B cell (primary cell): ENCODE results near the gene MROH2A. TPM values are rescaled to one million over a fixed set of nuclear protein-coding genes. Genes with fewer than 3 reads are reported as not detected.

Experiments used
- ATAC-seq: fragments of 200-7000 bp; cut with Tn5 transposase; one replicate; pipeline ENCODE4 v1.10.0; 2021; ENCODE audit warnings: low read depth, mild to moderate bottlenecking, moderate number of reproducible peaks, moderate library complexity
- CTCF ChIA-PET: fragments of 350-600 bp; sonication (Branson Sonifier 250); formaldehyde crosslinking; loops from one replicate; lab custom pipeline; 2021; ENCODE audit warnings: antibody characterized with exemption, inconsistent platforms; lab: Charles Lee
- POLR2A ChIA-PET: fragments of 350-600 bp; sonication (Branson Sonifier 250); formaldehyde crosslinking; loops from one replicate; lab custom pipeline; 2021; ENCODE audit warnings: antibody characterized with exemption; lab: Charles Lee
- DNase-seq: peaks from one replicate; pipeline ENCODE4 v3.0.0; 2013
- H2AFZ ChIP-seq: 2 replicates; pipeline ENCODE4 v1.6.1; 2012; ENCODE audit warnings: mild to moderate bottlenecking, low read depth, low read length; ENCODE audit not compliant: insufficient read depth, poor library complexity, severe bottlenecking
- H3K27ac ChIP-seq, 2 donors: 1 replicate in 1 of 2; 2 replicates in 1 of 2; pipeline ENCODE4 v1.5.1; 2012 to 2013; ENCODE audit warnings: low read length in 2 of 2, mild to moderate bottlenecking in 2 of 2, moderate library complexity in 1 of 2
- H3K27me3 ChIP-seq, 4 experiments: fragments of 200-600 bp in 1 of 4; sonication (generic) in 1 of 4; replicated peaks in 1 of 4; 1 replicate in 2 of 4; 2 replicates in 2 of 4; pipeline versions ENCODE4 v1.6.1 to v1.7.0; 2013 to 2016; ENCODE audit warnings: low read length in 3 of 4, mild to moderate bottlenecking in 2 of 4, mixed read lengths in 1 of 4, moderate library complexity in 1 of 4; ENCODE audit not compliant: insufficient read depth in 4 of 4, control insufficient read depth in 3 of 4; ENCODE audit errors: control extremely low read depth in 1 of 4
- H3K36me3 ChIP-seq, 2 experiments: replicated peaks in 1 of 2; 1 replicate in 1 of 2; 2 replicates in 1 of 2; pipeline versions ENCODE4 v1.6.1 to v1.7.1; 2013; ENCODE audit warnings: low read length in 1 of 2; ENCODE audit not compliant: insufficient read depth in 2 of 2, control insufficient read depth in 1 of 2; ENCODE audit errors: control extremely low read depth in 1 of 2, extremely low read depth in 1 of 2
- H3K4me1 ChIP-seq, 2 donors: fragments of 200-600 bp in 1 of 2; sonication (generic) in 1 of 2; 1 replicate in 1 of 2; 2 replicates in 1 of 2; pipeline versions ENCODE4 v1.5.1 to v1.6.1; 2013 to 2017; ENCODE audit warnings: low read length in 2 of 2; ENCODE audit not compliant: control insufficient read depth in 2 of 2, insufficient read depth in 2 of 2
- H3K4me2 ChIP-seq: replicated peaks from 2 replicates; pipeline ENCODE3; 2012; ENCODE audit warnings: mild to moderate bottlenecking, low read depth, low read length; ENCODE audit not compliant: poor library complexity, severe bottlenecking
- H3K4me3 ChIP-seq, 5 experiments: fragments of 200-600 bp in 1 of 5; sonication (generic) in 1 of 5; 1 replicate in 3 of 5; 2 replicates in 2 of 5; pipeline versions ENCODE4 v1.5.1 to v1.7.0; 2011 to 2016; ENCODE audit warnings: low read length in 4 of 5, mild to moderate bottlenecking in 4 of 5, low read depth in 2 of 5, control low read depth in 1 of 5, moderate library complexity in 1 of 5; ENCODE audit not compliant: insufficient read depth in 1 of 5; ENCODE audit errors: control extremely low read depth in 1 of 5, extremely low read depth in 1 of 5
- H3K79me2 ChIP-seq: fragments of 200-600 bp; sonication (generic); one replicate; pipeline ENCODE4 v1.6.0; 2016; ENCODE audit warnings: low read length; ENCODE audit not compliant: control insufficient read depth, insufficient read depth
- H3K9ac ChIP-seq: fragments of 200-600 bp; sonication (generic); 2 replicates; pipeline ENCODE4 v1.6.1; 2017; ENCODE audit warnings: mild to moderate bottlenecking, low read length, moderate library complexity
- H3K9me3 ChIP-seq, 3 donors: one replicate each; pipeline versions ENCODE4 v1.6.1 to v1.7.1; 2013; ENCODE audit warnings: low read length in 2 of 3; ENCODE audit not compliant: control insufficient read depth in 2 of 3, insufficient read depth in 1 of 3; ENCODE audit errors: control extremely low read depth in 1 of 3
- H4K20me1 ChIP-seq: 2 replicates; pipeline ENCODE4 v1.6.0; 2012; ENCODE audit warnings: mild to moderate bottlenecking, low read length; ENCODE audit not compliant: insufficient read depth, control insufficient read depth, poor library complexity, severe bottlenecking
- H3K27ac Mint-ChIP-seq: one replicate; pipeline ENCODE4 v1.8.0; 2021; ENCODE audit warnings: mixed read lengths
- H3K27me3 Mint-ChIP-seq: one replicate; pipeline ENCODE4 v1.8.0; 2021; ENCODE audit warnings: mixed read lengths
- H3K4me1 Mint-ChIP-seq: one replicate; pipeline ENCODE4 v1.8.0; 2021; ENCODE audit warnings: mixed read lengths
- H3K4me3 Mint-ChIP-seq: one replicate; pipeline ENCODE4 v1.8.0; 2021; ENCODE audit warnings: mixed read lengths
- H3K9me3 Mint-ChIP-seq: one replicate; pipeline ENCODE4 v1.8.0; 2022; ENCODE audit warnings: mixed read lengths; ENCODE audit not compliant: insufficient read depth
- EZH2 ChIP-seq: IDR thresholded peaks from 2 replicates; pipeline ENCODE4 v1.6.1; 2012; ENCODE audit warnings: borderline replicate concordance, low read depth, mild to moderate bottlenecking, moderate library complexity, low read length; ENCODE audit not compliant: insufficient read depth, poor library complexity, severe bottlenecking
- WGBS: methylation state at CpG from one replicate; pipeline ENCODE4 v1.1.5; 2013; ENCODE audit warnings: missing lambda C conversion rate; ENCODE audit not compliant: insufficient coverage; 5-methylcytosine and 5-hydroxymethylcytosine counted together
- intact Hi-C: fragments of 100-400 bp; cut with micrococcal nuclease; formaldehyde crosslinking; loops from one replicate; pipeline ENCODE4 v1.10.0; 2022
- polyA plus RNA-seq: library from polyadenylated mRNA; depleted of rRNA; stranded (reverse); fragments of >200 nt; gene quantifications from 2 replicates; pipeline ENCODE4 v1.2.3, GENCODE V29; 2012
- total RNA-seq, 2 donors: library from RNA; stranded (reverse); fragments of 120-200 nt in 1 of 2; gene quantifications; 1 replicate in 1 of 2; 2 replicates in 1 of 2; pipeline versions ENCODE4 v1.2.3 to v1.2.4, GENCODE V29; 2013 to 2022
- TF ChIP-seq, protein P1 (sequence below): fragments of 200-600 bp; IDR thresholded peaks from one replicate; pipeline ENCODE4 v1.8.0; 2022; ENCODE audit warnings: antibody characterized with exemption, mild to moderate bottlenecking

The MROH2A gene
- total and polyA plus RNA-seq, 2 donors (not counting 1 experiment from before 2014, with no cell fraction given) = not detected

DNA sequence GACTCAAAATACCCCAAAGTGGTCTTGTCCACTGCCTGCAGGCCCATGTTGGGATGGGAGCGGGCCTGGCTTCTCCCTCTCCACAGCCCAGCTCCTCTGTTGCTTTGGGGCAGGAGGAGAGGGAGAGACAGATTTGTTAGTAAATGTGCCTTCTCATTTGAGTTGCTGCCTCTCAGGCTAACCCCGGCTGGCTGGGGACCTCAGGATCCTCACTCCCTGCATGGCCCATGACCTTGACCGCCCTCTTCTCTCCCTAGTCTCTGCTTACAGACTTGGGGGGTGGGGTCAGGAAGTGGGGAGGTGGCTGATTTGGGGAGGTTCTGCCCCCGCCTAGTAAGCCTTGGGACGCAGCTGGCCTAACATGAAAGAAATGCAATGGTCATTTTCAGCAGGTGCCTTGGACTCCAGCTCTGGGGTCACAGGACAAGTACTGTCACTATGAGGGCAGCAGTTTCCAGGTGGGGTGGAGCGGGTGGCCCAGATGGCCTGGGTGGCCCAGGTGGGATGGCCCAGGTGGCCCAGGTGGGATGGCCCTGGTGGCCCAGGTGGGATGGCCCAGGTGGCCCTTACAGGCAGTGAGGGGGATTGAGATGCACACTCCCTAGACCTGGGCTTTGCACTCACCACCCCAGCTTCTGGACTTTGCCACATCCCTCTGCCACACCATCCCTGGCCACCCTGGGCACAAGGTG, 52.1 kb downstream of the MROH2A start:
- WGBS = 93% methylated on average over 2 of the region's 6 CpGs
- peaks cover 0 to 6% of the 10 kb centered on the region in 2 donors for H3K4me1 ChIP-seq
- H3K4me1 Mint-ChIP-seq = peaks cover 3% of the 10 kb centered on the region
- H4K20me1 ChIP-seq = no peaks in the 10 kb centered on the region
- H3K4me2 ChIP-seq = no peak overlapping the region
- no peak overlapping the region for H2AFZ ChIP-seq
- TF ChIP-seq EZH2 = no peak
- TF ChIP-seq, protein P1, sequence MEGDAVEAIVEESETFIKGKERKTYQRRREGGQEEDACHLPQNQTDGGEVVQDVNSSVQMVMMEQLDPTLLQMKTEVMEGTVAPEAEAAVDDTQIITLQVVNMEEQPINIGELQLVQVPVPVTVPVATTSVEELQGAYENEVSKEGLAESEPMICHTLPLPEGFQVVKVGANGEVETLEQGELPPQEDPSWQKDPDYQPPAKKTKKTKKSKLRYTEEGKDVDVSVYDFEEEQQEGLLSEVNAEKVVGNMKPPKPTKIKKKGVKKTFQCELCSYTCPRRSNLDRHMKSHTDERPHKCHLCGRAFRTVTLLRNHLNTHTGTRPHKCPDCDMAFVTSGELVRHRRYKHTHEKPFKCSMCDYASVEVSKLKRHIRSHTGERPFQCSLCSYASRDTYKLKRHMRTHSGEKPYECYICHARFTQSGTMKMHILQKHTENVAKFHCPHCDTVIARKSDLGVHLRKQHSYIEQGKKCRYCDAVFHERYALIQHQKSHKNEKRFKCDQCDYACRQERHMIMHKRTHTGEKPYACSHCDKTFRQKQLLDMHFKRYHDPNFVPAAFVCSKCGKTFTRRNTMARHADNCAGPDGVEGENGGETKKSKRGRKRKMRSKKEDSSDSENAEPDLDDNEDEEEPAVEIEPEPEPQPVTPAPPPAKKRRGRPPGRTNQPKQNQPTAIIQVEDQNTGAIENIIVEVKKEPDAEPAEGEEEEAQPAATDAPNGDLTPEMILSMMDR = no peak
- H3K9me3 ChIP-seq = no peaks in the 10 kb centered on the region
- peaks cover 1% of the 10 kb centered on the region for H3K9me3 Mint-ChIP-seq
- H3K79me2 ChIP-seq = no peaks in the 10 kb centered on the region
- H3K4me3 ChIP-seq = no peak overlapping the region
- no peak overlapping the region for H3K27ac ChIP-seq
- no peak overlapping the region for H3K9ac ChIP-seq
- intact Hi-C loops = no loop called here
- POLR2A ChIA-PET = no interaction called here
- DNase-seq (no peak), ATAC-seq (no peak)
- no peaks in the 10 kb centered on the region for H3K36me3 ChIP-seq
- CTCF ChIA-PET = no interaction called here
- no peak overlapping the region for H3K27ac Mint-ChIP-seq
- H3K27me3 Mint-ChIP-seq = peaks cover 7% of the 10 kb centered on the region
- no peaks in the 10 kb centered on the region for H3K27me3 ChIP-seq
- no peak overlapping the region for H3K4me3 Mint-ChIP-seq

DNA sequence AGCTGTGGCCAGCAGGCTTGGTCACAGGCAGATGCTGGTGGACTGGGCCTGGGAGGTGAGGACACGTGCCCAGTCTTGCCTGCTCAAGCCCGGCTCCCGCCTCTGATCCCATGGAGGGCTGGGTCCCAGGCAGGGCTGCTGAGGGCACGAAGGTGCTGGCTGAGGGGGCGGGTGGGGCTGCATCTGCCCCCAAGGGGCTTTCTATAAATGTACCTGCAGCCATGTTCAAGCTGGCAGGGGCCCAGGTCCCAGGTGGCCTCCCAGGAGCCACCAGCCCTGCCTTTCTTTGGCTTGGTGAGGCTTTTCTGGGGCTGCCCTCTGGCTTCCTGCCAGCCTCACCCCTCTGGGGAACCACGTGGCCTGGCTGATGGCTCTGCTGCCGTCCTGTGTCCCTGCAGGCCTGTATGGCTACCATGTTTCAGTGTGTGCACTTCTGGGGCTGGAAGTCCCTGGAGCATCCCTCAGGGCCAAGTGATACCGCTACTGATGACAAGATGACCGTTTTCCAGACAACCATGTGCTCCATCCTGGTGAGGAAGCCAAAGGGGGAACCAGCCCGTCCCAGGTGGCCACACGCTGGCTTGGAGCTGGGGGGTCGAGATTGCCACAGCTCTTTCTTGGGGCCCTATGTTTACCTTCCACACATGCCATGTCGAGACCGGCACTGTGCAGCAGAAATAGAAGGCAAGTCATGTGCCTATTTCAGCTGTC, 53.0 kb downstream of the MROH2A start:
- ChIA-PET CTCF (no interaction called here), POLR2A (no interaction called here)
- no peak overlapping the region for H3K4me2 ChIP-seq
- peaks cover 0 to 6% (median 0%) of the 10 kb centered on the region in 3 donors for H3K9me3 ChIP-seq
- peaks cover 2% of the 10 kb centered on the region for H3K27me3 Mint-ChIP-seq
- no peak overlapping the region for H3K9ac ChIP-seq
- TF ChIP-seq, protein P1 = no peak
- no peak for TF ChIP-seq EZH2
- H3K4me1 ChIP-seq = peaks cover 0 to 6% of the 10 kb centered on the region in 2 donors
- H3K27ac Mint-ChIP-seq = no peak overlapping the region
- peak overlapping the region; percentile 58 for H2AFZ ChIP-seq
- no peak overlapping the region for H3K4me3 Mint-ChIP-seq
- intact Hi-C loops = no loop called here
- no peak for ATAC-seq
- no peaks in the 10 kb centered on the region for H4K20me1 ChIP-seq
- H3K4me1 Mint-ChIP-seq = peaks cover 3% of the 10 kb centered on the region
- H3K9me3 Mint-ChIP-seq = no peaks in the 10 kb centered on the region
- WGBS = 22% methylated on average over 13 of the region's 14 CpGs
- no peaks in the 10 kb centered on the region for H3K79me2 ChIP-seq
- no peak for DNase-seq
- H3K36me3 ChIP-seq = no peaks in the 10 kb centered on the region
- no peak overlapping the region for H3K27ac ChIP-seq
- no peaks in the 10 kb centered on the region for H3K27me3 ChIP-seq
- no peak overlapping the region for H3K4me3 ChIP-seq
